Tibial nerve (tissue), 4 donors: ENCODE data around the gene RNF13. TPM values are rescaled to one million over a fixed set of nuclear protein-coding genes. Genes with fewer than 3 reads are reported as not detected.

Experiments
- DNase-seq, 2 donors: peaks; one replicate each; pipeline ENCODE4 v3.0.0-alpha.2; 2019; ENCODE audit warnings: low spot score in 2 of 2
- H3K27ac ChIP-seq, 4 donors: fragments of 200-600 bp; sonication (generic) in 3 of 4; one replicate each; pipeline ENCODE4 v1.5.1; 2017 to 2019; ENCODE audit warnings: mild to moderate bottlenecking in 1 of 4
- H3K27me3 ChIP-seq, 2 donors: fragments of 200-600 bp; sonication (generic) in 1 of 2; one replicate each; pipeline versions ENCODE4 v1.5.1 to v1.6.0; 2017 to 2019
- H3K36me3 ChIP-seq, 3 donors: fragments of 200-600 bp; sonication (generic); one replicate each; pipeline ENCODE4 v1.5.1; 2018 to 2019
- H3K4me1 ChIP-seq, 4 donors: fragments of 200-600 bp; sonication (generic) in 3 of 4; one replicate each; pipeline ENCODE4 v1.5.1; 2017 to 2019
- H3K4me3 ChIP-seq, 4 donors: fragments of 200-600 bp; sonication (generic) in 3 of 4; one replicate each; pipeline ENCODE4 v1.5.1; 2017 to 2019; ENCODE audit warnings: mild to moderate bottlenecking in 1 of 4, moderate library complexity in 1 of 4
- H3K9me3 ChIP-seq, 4 donors: fragments of 200-600 bp; sonication (generic) in 3 of 4; one replicate each; pipeline ENCODE4 v1.5.1; 2017 to 2019
- CTCF ChIP-seq, 5 experiments: fragments of 200-600 bp in 3 of 5; fragments of 450-650 bp in 2 of 5; sonication (generic) in 3 of 5; IDR thresholded peaks; one replicate each; pipeline ENCODE4 v1.5.1; 2016 to 2019; ENCODE audit warnings: antibody characterized with exemption in 5 of 5, mild to moderate bottlenecking in 3 of 5, moderate library complexity in 2 of 5
- EP300 ChIP-seq, 2 donors: sonication (generic); formaldehyde crosslinking; IDR thresholded peaks; one replicate each; pipeline ENCODE4 v1.6.1; 2017; ENCODE audit warnings: antibody characterized with exemption in 2 of 2, mild to moderate bottlenecking in 1 of 2
- POLR2A ChIP-seq, 2 donors: fragments of 450-650 bp; IDR thresholded peaks; one replicate each; pipeline ENCODE4 v1.6.1; 2017; ENCODE audit warnings: antibody characterized with exemption in 2 of 2, mild to moderate bottlenecking in 2 of 2, moderate library complexity in 2 of 2
- small RNA-seq: library from RNA; depleted of rRNA; stranded (forward); fragments of <200 nt; gene quantifications from one replicate; pipeline ENCODE3, GENCODE V24; 2016
- total RNA-seq, 4 donors: library from RNA; depleted of rRNA; stranded (reverse); fragments of >200 nt; gene quantifications; one replicate each; pipeline ENCODE4 v1.1.0, GENCODE V29; 2016

The RNF13 gene
- total RNA-seq, 4 donors from 2014 or later, result 107 to 142 (median 128) TPM

- no peak overlapping the region for H3K4me3 ChIP-seq
- H3K4me1 ChIP-seq, result no peaks in the 10 kb centered on the region
- no peaks in the 10 kb centered on the region for H3K27me3 ChIP-seq
- no peak overlapping the region for H3K27ac ChIP-seq
- no peaks in the 10 kb centered on the region for H3K36me3 ChIP-seq
- TF ChIP-seq POLR2A (IDR thresholded peaks at IDR 0.05), result no peak
- no peak for TF ChIP-seq CTCF (IDR thresholded peaks at IDR 0.05)
- TF ChIP-seq EP300 (IDR thresholded peaks at IDR 0.05), result no peak
- no peak for DNase-seq
- no peaks in the 10 kb centered on the region for H3K9me3 ChIP-seq
Measured at GRCh38 chr3:150006794-150007193, 193.8 kb downstream of the RNF13 start.

Small RNA genes within 50 kb of the gene (small RNA-seq; reads per million reads assigned to genes)
- gene RNU6-507P (not detected), gene RNU6-720P (not detected)

Other genes starting within 250 kb of the RNF13 start
- gene WWTR1, start 155.2 kb upstream of the RNF13 start, total RNA-seq, result 100 to 1,000 TPM in 2 of 4 donors, 10 to 100 TPM in 2; 86.5 to 130 (median 113) TPM
- 10 to 100 TPM; 18.6 to 28.2 (median 22.3) TPM for gene COMMD2, start 60.7 kb upstream of the RNF13 start, total RNA-seq
- 1 to 10 TPM in 1 of 4 donors, under 1 TPM in 3; 0.60 to 1.4 (median 0.86) TPM for gene ANKUB1, start 20.7 kb upstream of the RNF13 start, total RNA-seq
- 10 to 100 TPM; 28.2 to 54.8 (median 40.7) TPM for gene PFN2, start 157.7 kb downstream of the RNF13 start, total RNA-seq